ENCODE data around the gene MFSD11. TPM values are rescaled to one million over a fixed set of nuclear protein-coding genes. Genes with fewer than 3 reads are reported as not detected.
"Not testable (repeated sequence)": the region's sequence is repeated elsewhere in the genome, so short reads cannot be mapped to it uniquely, and the experiment has no call there.

MFSD11 gene
- total and polyA plus RNA-seq, 10 donors = 6.9 to 45.4 (median 31.7) TPM

DNA sequence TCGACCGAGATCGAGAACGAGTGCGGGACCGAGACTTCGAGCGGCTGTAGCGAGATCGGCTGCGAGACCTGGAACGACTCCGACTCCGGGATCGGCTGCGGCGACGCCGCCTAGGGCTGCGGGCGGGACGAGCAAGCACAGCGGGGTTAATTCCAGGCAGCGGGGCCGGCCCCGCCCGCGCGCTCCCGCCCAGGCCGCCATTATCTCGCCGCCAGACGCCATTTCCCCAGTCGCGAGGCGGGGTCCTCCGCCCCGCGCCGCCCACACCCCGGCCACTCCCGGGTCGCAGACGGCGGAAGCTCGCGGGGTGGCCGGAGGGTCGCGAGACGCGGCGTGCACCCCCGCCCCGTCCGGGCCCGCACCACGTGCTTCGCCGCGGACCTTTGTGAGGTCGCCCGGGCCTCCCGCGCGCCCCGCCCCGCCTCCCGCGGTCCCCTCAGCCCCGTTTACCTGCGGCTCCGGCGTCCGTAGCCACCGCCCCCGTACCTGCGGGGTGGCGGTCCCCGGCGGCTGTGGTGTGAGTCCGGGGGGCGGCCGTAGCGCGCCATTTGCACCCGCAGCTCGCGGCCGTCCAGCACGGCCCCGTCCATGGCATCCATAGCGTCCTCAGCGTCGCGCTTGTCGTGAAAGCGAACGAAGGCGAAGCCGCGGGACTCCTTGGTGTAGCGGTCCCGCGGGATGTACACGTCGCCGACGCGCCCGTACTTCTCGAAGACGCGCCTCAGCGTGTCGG is 1.4 kb upstream of the MFSD11 start:
- 0 to 2% (median 1%) methylated on average over 9 to 117 of the region's 117 CpGs for WGBS, 5 donors
- Histone ChIP-seq H3K4me3 (peak overlapping the region; percentile 51 to 99 (median 92)), H3K36me3 (peaks cover 0 to 55% (median 39%) of the 10 kb centered on the region in 6 donors), H3K4me1 (peaks cover 53 to 78% (median 69%) of the 10 kb centered on the region in 6 donors), H3K27ac (peak overlapping the region; percentile 89 to 100 (median 98)), H3K9me3 (no peaks in the 10 kb centered on the region), H3K27me3 (replicated peaks in 1 of 7) (no peaks in the 10 kb centered on the region)
- no peak for TF ChIP-seq POLR2A (IDR thresholded peaks at IDR 0.05)
- peak; percentile 3 to 62 (median 19) for TF ChIP-seq POLR2AphosphoS5 (IDR thresholded peaks at IDR 0.05)
- TF ChIP-seq, protein P1, sequence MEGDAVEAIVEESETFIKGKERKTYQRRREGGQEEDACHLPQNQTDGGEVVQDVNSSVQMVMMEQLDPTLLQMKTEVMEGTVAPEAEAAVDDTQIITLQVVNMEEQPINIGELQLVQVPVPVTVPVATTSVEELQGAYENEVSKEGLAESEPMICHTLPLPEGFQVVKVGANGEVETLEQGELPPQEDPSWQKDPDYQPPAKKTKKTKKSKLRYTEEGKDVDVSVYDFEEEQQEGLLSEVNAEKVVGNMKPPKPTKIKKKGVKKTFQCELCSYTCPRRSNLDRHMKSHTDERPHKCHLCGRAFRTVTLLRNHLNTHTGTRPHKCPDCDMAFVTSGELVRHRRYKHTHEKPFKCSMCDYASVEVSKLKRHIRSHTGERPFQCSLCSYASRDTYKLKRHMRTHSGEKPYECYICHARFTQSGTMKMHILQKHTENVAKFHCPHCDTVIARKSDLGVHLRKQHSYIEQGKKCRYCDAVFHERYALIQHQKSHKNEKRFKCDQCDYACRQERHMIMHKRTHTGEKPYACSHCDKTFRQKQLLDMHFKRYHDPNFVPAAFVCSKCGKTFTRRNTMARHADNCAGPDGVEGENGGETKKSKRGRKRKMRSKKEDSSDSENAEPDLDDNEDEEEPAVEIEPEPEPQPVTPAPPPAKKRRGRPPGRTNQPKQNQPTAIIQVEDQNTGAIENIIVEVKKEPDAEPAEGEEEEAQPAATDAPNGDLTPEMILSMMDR (IDR thresholded peaks at IDR 0.05 in 8 of 11, conservative IDR thresholded peaks at IDR 0.05 in 3 of 11) = peak in 7 of 11 experiments; percentile 29 to 43 (median 36)
- DNase-seq = peak; percentile 95
- intact Hi-C loops (cut with DNase I; ENCODE audit: low total_unique reads) = no loop called here

- intact Hi-C loops (cut with DNase I; ENCODE audit: low total_unique reads) = no loop called here
- Histone ChIP-seq H3K9me3 (no peaks in the 10 kb centered on the region), H3K4me3 (peak within 1 kb of the TSS; percentile 81 to 99 (median 92)), H3K36me3 (peaks cover 0 to 55% (median 38%) of the 10 kb centered on the region in 6 donors), H3K27me3 (replicated peaks in 1 of 7) (no peaks in the 10 kb centered on the region), H3K27ac (peak within 1 kb of the TSS; percentile 89 to 100 (median 98)), H3K4me1 (peaks cover 50 to 71% (median 62%) of the 10 kb centered on the region in 6 donors)
- TF ChIP-seq POLR2AphosphoS5 (IDR thresholded peaks at IDR 0.05) (peak; percentile 100), POLR2A (IDR thresholded peaks at IDR 0.05) (peak; percentile 98 to 100 (median 99))
- TF ChIP-seq, protein P1 (IDR thresholded peaks at IDR 0.05 in 8 of 11, conservative IDR thresholded peaks at IDR 0.05 in 3 of 11) = peak in 4 of 11 experiments; percentile 6 to 26 (median 12)
- peak; percentile 99 for DNase-seq
- WGBS, 5 donors = 0 to 2% (median 1%) methylated on average over 17 to 60 of the region's 60 CpGs; no CpG with 5 or more reads in 1 of the 5 donors
These were observed 740 bp upstream of the MFSD11 start, which contains the start of gene SRSF2 for GRCh38 chr17:76737082-76737675. Gene SRSF2, minus strand, starts transcription at chr17:76737331. Its CDS starts 171 bp downstream, at chr17:76737160.

DNA sequence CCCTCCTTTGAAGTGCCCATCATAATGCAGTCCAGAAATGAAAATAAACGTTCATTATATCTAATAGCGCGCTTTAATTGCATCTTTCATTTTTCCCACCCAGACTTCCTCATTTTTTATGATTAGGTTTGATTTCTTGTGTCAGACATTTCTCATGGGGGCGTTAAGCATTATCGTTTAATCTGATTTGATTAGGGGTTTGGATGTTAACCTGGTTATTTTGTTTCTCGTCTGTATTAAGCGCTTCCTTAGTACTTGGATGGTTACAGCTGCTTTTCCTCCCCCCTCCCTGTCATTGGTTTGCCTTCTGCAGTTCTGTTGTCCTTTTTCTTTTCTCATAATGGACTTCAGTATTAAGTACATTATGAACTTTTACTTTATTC is 540 bp downstream of the MFSD11 start:
- Histone ChIP-seq H3K36me3 (peaks cover 0 to 55% (median 34%) of the 10 kb centered on the region in 6 donors), H3K4me1 (peaks cover 37 to 58% (median 50%) of the 10 kb centered on the region in 6 donors)
- intact Hi-C loops (cut with DNase I; ENCODE audit: low total_unique reads) = no loop called here

DNA sequence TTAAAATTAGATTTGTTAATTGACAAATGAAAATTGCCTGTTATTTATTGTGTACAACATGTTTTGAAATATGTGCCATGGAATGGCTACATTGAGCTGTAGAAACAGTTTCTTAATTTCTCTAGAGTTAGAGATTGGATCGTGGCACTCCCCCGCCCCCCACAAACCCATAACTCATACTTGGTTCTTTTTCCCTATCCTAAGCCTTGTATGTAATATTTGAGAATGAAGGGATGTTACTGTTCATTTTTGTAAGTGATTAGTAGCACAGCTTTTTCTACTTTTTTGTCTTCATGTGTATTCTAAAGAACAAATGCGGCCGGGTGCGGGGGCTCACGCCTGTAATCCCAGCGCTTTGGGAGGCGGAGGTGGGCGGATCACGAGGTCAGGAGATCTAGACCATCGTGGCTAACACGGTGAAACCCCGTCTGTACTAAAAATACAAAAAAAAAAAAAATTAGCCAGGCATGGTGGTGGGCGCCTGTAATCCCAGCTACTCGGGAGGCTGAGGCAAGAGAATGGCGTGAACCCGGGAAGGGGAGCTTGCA is 1.7 kb downstream of the MFSD11 start:
- DNase-seq; H3K27ac ChIP-seq; H3K9me3 ChIP-seq; H3K4me3 ChIP-seq; intact Hi-C loops (cut with DNase I; ENCODE audit: low total_unique reads); H3K27me3 ChIP-seq (replicated peaks in 1 of 7): not testable (repeated sequence)
- WGBS, 5 donors = 90 to 95% (median 92%) methylated on average over 17 of the region's 17 CpGs
- H3K36me3 ChIP-seq = peaks cover 0 to 55% (median 36%) of the 10 kb centered on the region in 6 donors
- peaks cover 25 to 50% (median 38%) of the 10 kb centered on the region in 6 donors for H3K4me1 ChIP-seq

More for the DNA sequence above, 540 bp downstream of the MFSD11 start:
- no peaks in the 10 kb centered on the region for H3K9me3 ChIP-seq
- 0 to 6% (median 2%) methylated on average over 7 of the region's 7 CpGs for WGBS, 5 donors
- peak overlapping the region; percentile 89 to 100 (median 98) for H3K27ac ChIP-seq
- TF ChIP-seq POLR2AphosphoS5 (IDR thresholded peaks at IDR 0.05) (no peak), POLR2A (IDR thresholded peaks at IDR 0.05) (no peak)
- TF ChIP-seq, protein P1 (IDR thresholded peaks at IDR 0.05 in 8 of 11, conservative IDR thresholded peaks at IDR 0.05 in 3 of 11) = no peak
- no peak for DNase-seq
- no peaks in the 10 kb centered on the region for H3K27me3 ChIP-seq (replicated peaks in 1 of 7)
- peak overlapping the region; percentile 81 to 99 (median 92) for H3K4me3 ChIP-seq

Measured in spleen (tissue), 11 donors.